ENCODE data around the gene MAT1A.

GRCh38 chr10:80260295-80261243 lies 28.9 kb downstream of the MAT1A start:
- no peak for TF ChIP-seq EZH2 (IDR thresholded peaks at IDR 0.05)
- TF ChIP-seq POLR2AphosphoS5 (IDR thresholded peaks at IDR 0.05; ENCODE audit: borderline replicate concordance, low read depth, low read length), result no peak
- TF ChIP-seq FOXP2 (optimal IDR thresholded peaks at IDR 0.05; ENCODE audit: control extremely low read depth, extremely low read length, insufficient read depth), result no peak
